B cell (primary cell): ENCODE measurements around the gene FRMD4A.

ENCODE experiments used
- CTCF ChIP-seq: fragments of 200-600 bp; IDR thresholded peaks from one replicate; pipeline ENCODE4 v1.8.0; 2022; ENCODE audit warnings: antibody characterized with exemption, mild to moderate bottlenecking
- EZH2 ChIP-seq: IDR thresholded peaks from 2 replicates; pipeline ENCODE4 v1.6.1; 2012; ENCODE audit warnings: borderline replicate concordance, low read depth, mild to moderate bottlenecking, moderate library complexity, low read length; ENCODE audit not compliant: insufficient read depth, poor library complexity, severe bottlenecking

- TF ChIP-seq CTCF (no peak), EZH2 (no peak)
Observed at GRCh38 chr10:14144451-14144850, 186.3 kb downstream of the FRMD4A start.
